Osteocyte (in vitro differentiated cells): ENCODE measurements around the gene RASL12. TPM values are rescaled to one million over a fixed set of nuclear protein-coding genes. Genes with fewer than 3 reads are reported as not detected.

Experiments used
- DNase-seq: peaks from one replicate; pipeline ENCODE4 v3.0.0; 2021; ENCODE audit warnings: mixed read lengths; ENCODE audit not compliant: unreplicated experiment; ENCODE audit errors: extremely low spot score
- H3K27ac Mint-ChIP-seq: one replicate; pipeline ENCODE4 v1.8.0; 2021; ENCODE audit warnings: mild to moderate bottlenecking, mixed read lengths; ENCODE audit not compliant: unreplicated experiment
- H3K27me3 Mint-ChIP-seq: one replicate; pipeline ENCODE4 v1.8.0; 2021; ENCODE audit warnings: mixed read lengths; ENCODE audit not compliant: unreplicated experiment
- H3K36me3 Mint-ChIP-seq: one replicate; pipeline ENCODE4 v1.8.0; 2021; ENCODE audit warnings: mixed read lengths; ENCODE audit not compliant: unreplicated experiment
- H3K4me1 Mint-ChIP-seq: one replicate; pipeline ENCODE4 v1.8.0; 2021; ENCODE audit warnings: mixed read lengths; ENCODE audit not compliant: unreplicated experiment
- H3K4me3 Mint-ChIP-seq: one replicate; pipeline ENCODE4 v1.8.0; 2021; ENCODE audit warnings: mild to moderate bottlenecking, moderate library complexity, mixed read lengths; ENCODE audit not compliant: unreplicated experiment
- H3K9me3 Mint-ChIP-seq: one replicate; pipeline ENCODE4 v1.8.0; 2021; ENCODE audit warnings: mixed read lengths; ENCODE audit not compliant: unreplicated experiment
- total RNA-seq: library from RNA; stranded (reverse); gene quantifications from 2 replicates; pipeline ENCODE4 v1.2.1, GENCODE V29; 2021
- TF ChIP-seq, protein P1 (sequence below): fragments of 200-600 bp; sonication (generic); IDR thresholded peaks from 2 replicates; pipeline ENCODE4 v1.5.0; 2021; ENCODE audit warnings: antibody characterized with exemption, mild to moderate bottlenecking, moderate library complexity

RASL12 gene
- total RNA-seq, 1 donor from 2014 or later: 0.78 TPM

DNA sequence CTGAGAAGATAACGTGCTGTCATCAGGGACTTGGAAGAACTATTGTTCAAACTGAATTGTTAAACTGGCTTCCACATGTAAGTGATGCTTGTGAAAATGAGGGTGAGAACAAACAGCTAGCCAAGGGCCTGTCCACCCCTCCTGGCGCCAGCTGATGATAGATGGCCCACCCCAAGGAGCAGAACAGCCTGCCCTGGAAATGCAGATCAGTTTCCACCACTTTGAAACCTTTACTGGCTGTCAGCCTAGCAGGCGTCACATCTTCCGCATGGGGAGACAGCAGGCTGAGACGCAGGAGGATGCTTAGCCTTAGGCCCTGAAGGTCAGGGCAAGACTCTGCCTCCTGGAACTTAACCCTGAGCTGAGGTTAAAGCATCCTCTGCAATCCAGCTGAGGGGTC lies 29.0 kb downstream of the RASL12 start:
- H3K36me3 Mint-ChIP-seq: no peaks in the 10 kb centered on the region
- DNase-seq: no peak
- H3K27ac Mint-ChIP-seq: no peak overlapping the region
- no peaks in the 10 kb centered on the region for H3K9me3 Mint-ChIP-seq
- TF ChIP-seq, protein P1, sequence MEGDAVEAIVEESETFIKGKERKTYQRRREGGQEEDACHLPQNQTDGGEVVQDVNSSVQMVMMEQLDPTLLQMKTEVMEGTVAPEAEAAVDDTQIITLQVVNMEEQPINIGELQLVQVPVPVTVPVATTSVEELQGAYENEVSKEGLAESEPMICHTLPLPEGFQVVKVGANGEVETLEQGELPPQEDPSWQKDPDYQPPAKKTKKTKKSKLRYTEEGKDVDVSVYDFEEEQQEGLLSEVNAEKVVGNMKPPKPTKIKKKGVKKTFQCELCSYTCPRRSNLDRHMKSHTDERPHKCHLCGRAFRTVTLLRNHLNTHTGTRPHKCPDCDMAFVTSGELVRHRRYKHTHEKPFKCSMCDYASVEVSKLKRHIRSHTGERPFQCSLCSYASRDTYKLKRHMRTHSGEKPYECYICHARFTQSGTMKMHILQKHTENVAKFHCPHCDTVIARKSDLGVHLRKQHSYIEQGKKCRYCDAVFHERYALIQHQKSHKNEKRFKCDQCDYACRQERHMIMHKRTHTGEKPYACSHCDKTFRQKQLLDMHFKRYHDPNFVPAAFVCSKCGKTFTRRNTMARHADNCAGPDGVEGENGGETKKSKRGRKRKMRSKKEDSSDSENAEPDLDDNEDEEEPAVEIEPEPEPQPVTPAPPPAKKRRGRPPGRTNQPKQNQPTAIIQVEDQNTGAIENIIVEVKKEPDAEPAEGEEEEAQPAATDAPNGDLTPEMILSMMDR: no peak
- H3K27me3 Mint-ChIP-seq: no peaks in the 10 kb centered on the region
- H3K4me3 Mint-ChIP-seq: no peak overlapping the region
- H3K4me1 Mint-ChIP-seq: no peaks in the 10 kb centered on the region

GRCh38 chr15:65038428-65038827 lies 29.4 kb downstream of the RASL12 start:
- H3K27me3 Mint-ChIP-seq: no peaks in the 10 kb centered on the region
- H3K9me3 Mint-ChIP-seq: no peaks in the 10 kb centered on the region
- no peaks in the 10 kb centered on the region for H3K36me3 Mint-ChIP-seq
- H3K4me3 Mint-ChIP-seq: no peak overlapping the region
- TF ChIP-seq, protein P1: no peak
- H3K27ac Mint-ChIP-seq: no peak overlapping the region
- DNase-seq: no peak
- H3K4me1 Mint-ChIP-seq: peaks cover 2% of the 10 kb centered on the region

GRCh38 chr15:65037309-65037708 lies 30.5 kb downstream of the RASL12 start:
- TF ChIP-seq, protein P1: no peak
- H3K27me3 Mint-ChIP-seq: no peaks in the 10 kb centered on the region
- peaks cover 6% of the 10 kb centered on the region for H3K4me1 Mint-ChIP-seq
- H3K4me3 Mint-ChIP-seq: no peak overlapping the region
- DNase-seq: no peak
- H3K27ac Mint-ChIP-seq: no peak overlapping the region
- H3K36me3 Mint-ChIP-seq: no peaks in the 10 kb centered on the region
- H3K9me3 Mint-ChIP-seq: no peaks in the 10 kb centered on the region

DNA sequence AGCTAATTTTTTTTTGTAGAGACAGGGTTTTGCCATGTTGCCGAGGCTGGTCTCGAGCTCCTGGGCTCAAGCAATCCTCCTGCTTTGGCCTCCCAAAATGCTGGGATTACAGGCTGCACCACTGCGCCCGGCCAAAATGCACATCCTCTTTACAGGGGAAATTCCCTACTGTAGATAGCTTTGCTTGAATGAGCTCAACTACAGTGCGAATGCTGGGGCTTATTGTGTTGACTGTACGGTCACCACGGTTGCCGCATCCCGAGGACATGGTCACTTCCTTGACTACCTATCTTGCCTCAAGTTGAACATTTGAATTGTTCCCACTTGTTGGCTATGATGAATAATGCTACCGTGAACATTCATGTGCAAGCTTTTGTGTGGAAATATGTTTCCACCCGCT lies 33.1 kb downstream of the RASL12 start:
- no peak for DNase-seq
- H3K9me3 Mint-ChIP-seq: no peaks in the 10 kb centered on the region
- TF ChIP-seq, protein P1: no peak
- H3K4me1 Mint-ChIP-seq: peaks cover 6% of the 10 kb centered on the region
- no peak overlapping the region for H3K4me3 Mint-ChIP-seq
- H3K27ac Mint-ChIP-seq: no peak overlapping the region
- no peaks in the 10 kb centered on the region for H3K36me3 Mint-ChIP-seq
- H3K27me3 Mint-ChIP-seq: peaks cover 5% of the 10 kb centered on the region

GRCh38 chr15:65033659-65034269 lies 34.0 kb downstream of the RASL12 start:
- H3K36me3 Mint-ChIP-seq: no peaks in the 10 kb centered on the region

More at GRCh38 chr15:65033659-65034269, 34.0 kb downstream of the RASL12 start:
- H3K9me3 Mint-ChIP-seq: no peaks in the 10 kb centered on the region
- H3K27me3 Mint-ChIP-seq: peaks cover 5% of the 10 kb centered on the region
- DNase-seq: no peak
- peaks cover 6% of the 10 kb centered on the region for H3K4me1 Mint-ChIP-seq
- TF ChIP-seq, protein P1: peak; percentile 58
- H3K4me3 Mint-ChIP-seq: no peak overlapping the region
- H3K27ac Mint-ChIP-seq: no peak overlapping the region
